Fibroblast of lung (primary cell): ENCODE measurements around the gene COPS4. TPM values are rescaled to one million over a fixed set of nuclear protein-coding genes. Genes with fewer than 3 reads are reported as not detected.
"Not testable (repeated sequence)": the region's sequence is repeated elsewhere in the genome, so short reads cannot be mapped to it uniquely, and the experiment has no call there.

Source experiments
- DNase-seq, 2 donors: peaks; one replicate each; pipeline versions ENCODE4 v3.0.0 to v3.0.0-alpha.2; 2010; ENCODE audit warnings: low read depth in 2 of 2
- H2AFZ ChIP-seq: 2 replicates; pipeline ENCODE4 v1.5.1; 2012; ENCODE audit warnings: low read length, control low read depth, inconsistent platforms
- H3K27ac ChIP-seq: 2 replicates; pipeline ENCODE4 v1.5.1; 2011; ENCODE audit warnings: low read length, control low read depth; ENCODE audit not compliant: insufficient read depth
- H3K27me3 ChIP-seq: 2 replicates; pipeline ENCODE4 v1.5.1; 2011; ENCODE audit warnings: mild to moderate bottlenecking, low read length; ENCODE audit not compliant: control insufficient read depth, insufficient read depth
- H3K36me3 ChIP-seq: 2 replicates; pipeline ENCODE4 v1.5.1; 2011; ENCODE audit warnings: low read length; ENCODE audit not compliant: control insufficient read depth, insufficient read depth
- H3K4me1 ChIP-seq: 2 replicates; pipeline ENCODE4 v1.5.1; 2011; ENCODE audit warnings: low read length; ENCODE audit not compliant: control insufficient read depth, insufficient read depth; ENCODE audit errors: extremely low read depth
- H3K4me2 ChIP-seq: 2 replicates; pipeline ENCODE4 v1.5.1; 2011; ENCODE audit warnings: low read length, control low read depth; ENCODE audit not compliant: insufficient read depth; ENCODE audit errors: extremely low read depth
- H3K4me3 ChIP-seq, 4 experiments: fragments of 200-600 bp in 1 of 4; sonication (generic) in 1 of 4; replicated peaks in 1 of 4; 2 replicates each; pipeline ENCODE4 v1.5.1; 2011 to 2016; ENCODE audit warnings: low read length in 4 of 4, low read depth in 3 of 4, mild to moderate bottlenecking in 3 of 4, control low read depth in 2 of 4, inconsistent platforms in 1 of 4, mixed read lengths in 1 of 4; ENCODE audit not compliant: insufficient read depth in 1 of 4; ENCODE audit errors: control extremely low read depth in 1 of 4
- H3K79me2 ChIP-seq: 2 replicates; pipeline ENCODE4 v1.5.1; 2012; ENCODE audit warnings: mild to moderate bottlenecking, low read length, inconsistent platforms; ENCODE audit not compliant: control insufficient read depth, insufficient read depth
- H3K9ac ChIP-seq: 2 replicates; pipeline ENCODE4 v1.5.1; 2011; ENCODE audit warnings: mild to moderate bottlenecking, low read length, control low read depth; ENCODE audit not compliant: insufficient read depth
- H3K9me3 ChIP-seq: 2 replicates; pipeline ENCODE4 v1.5.1; 2012; ENCODE audit warnings: low read depth, low read length; ENCODE audit not compliant: control insufficient read depth, insufficient read depth
- H4K20me1 ChIP-seq: 2 replicates; pipeline ENCODE4 v1.5.1; 2011; ENCODE audit warnings: low read length; ENCODE audit not compliant: control insufficient read depth, insufficient read depth; ENCODE audit errors: extremely low read depth
- CTCF ChIP-seq, 2 donors: IDR thresholded peaks in 1 of 2; conservative IDR thresholded peaks in 1 of 2; 1 replicate in 1 of 2; 2 replicates in 1 of 2; pipeline ENCODE4 v1.5.1; 2011 to 2012; ENCODE audit warnings: low read length in 2 of 2, control low read depth in 1 of 2, inconsistent platforms in 1 of 2, low read depth in 1 of 2, mild to moderate bottlenecking in 1 of 2
- EZH2 ChIP-seq: IDR thresholded peaks from 2 replicates; pipeline ENCODE4 v1.5.1; 2012; ENCODE audit warnings: low read length, control low read depth, mild to moderate bottlenecking; ENCODE audit errors: missing control alignments
- polyA plus RNA-seq, 2 donors: library from polyadenylated mRNA; depleted of rRNA in 1 of 2; stranded (reverse) in 1 of 2; unstranded in 1 of 2; fragments of >200 nt; gene quantifications; 2 replicates each; pipeline ENCODE4 v1.2.1, GENCODE V29; 2011 to 2012; ENCODE audit warnings: missing spikeins in 1 of 2
- total RNA-seq: library from RNA; depleted of rRNA; stranded (reverse); fragments of >200 nt; gene quantifications from 2 replicates; pipeline ENCODE4 v1.2.1, GENCODE V29; 2014

COPS4 gene
- total and polyA plus RNA-seq, 2 donors (not counting 1 experiment from before 2014, with no cell fraction given): 82.3 to 128 TPM

- no peak for DNase-seq
- H3K4me2 ChIP-seq: peak overlapping the region; percentile 93
- peak overlapping the region in 2 of 4 experiments; percentile 15 to 79 for H3K4me3 ChIP-seq
- H4K20me1 ChIP-seq: no peaks in the 10 kb centered on the region
- H3K36me3 ChIP-seq: no peaks in the 10 kb centered on the region
- no peak overlapping the region for H3K9ac ChIP-seq
- H3K9me3 ChIP-seq: no peaks in the 10 kb centered on the region
- H3K79me2 ChIP-seq: peaks cover 53% of the 10 kb centered on the region
- no peak overlapping the region for H2AFZ ChIP-seq
- TF ChIP-seq EZH2: no peak
- TF ChIP-seq CTCF (conservative IDR thresholded peaks at IDR 0.05 in 1 of 2, IDR thresholded peaks at IDR 0.05 in 1 of 2; ENCODE audit: low read depth in 1 of 2, low read length in 2 of 2): no peak
- no peaks in the 10 kb centered on the region for H3K27me3 ChIP-seq
- H3K4me1 ChIP-seq: peaks cover 2% of the 10 kb centered on the region
- no peak overlapping the region for H3K27ac ChIP-seq
Measured at GRCh38 chr4:83036991-83037665, 2.1 kb downstream of the COPS4 start.

GRCh38 chr4:83040269-83040668 lies 5.3 kb downstream of the COPS4 start:
- Histone ChIP-seq H4K20me1 (no peaks in the 10 kb centered on the region), H3K9ac (no peak overlapping the region), H3K4me3 (no peak overlapping the region), H2AFZ (no peak overlapping the region), H3K27me3 (no peaks in the 10 kb centered on the region), H3K4me1 (peaks cover 2% of the 10 kb centered on the region), H3K79me2 (peaks cover 62% of the 10 kb centered on the region), H3K27ac (no peak overlapping the region), H3K4me2 (no peak overlapping the region), H3K9me3 (no peaks in the 10 kb centered on the region), H3K36me3 (no peaks in the 10 kb centered on the region)
- no peak for DNase-seq
- TF ChIP-seq CTCF (conservative IDR thresholded peaks at IDR 0.05 in 1 of 2, IDR thresholded peaks at IDR 0.05 in 1 of 2; ENCODE audit: low read depth in 1 of 2, low read length in 2 of 2) (peak in 1 of 2 donors; percentile 1), EZH2 (no peak)

- peaks cover 36% of the 10 kb centered on the region for H3K79me2 ChIP-seq
- DNase-seq, H3K9me3 ChIP-seq, H4K20me1 ChIP-seq, H3K9ac ChIP-seq, H3K36me3 ChIP-seq, H3K4me2 ChIP-seq, H3K27me3 ChIP-seq, H3K27ac ChIP-seq, H3K4me1 ChIP-seq, H3K4me3 ChIP-seq, H2AFZ ChIP-seq: not testable (repeated sequence)
Measured at GRCh38 chr4:83043157-83043556, 8.2 kb downstream of the COPS4 start.
